ENCODE results near the gene ANKRD63.

ANKRD63 gene

DNA sequence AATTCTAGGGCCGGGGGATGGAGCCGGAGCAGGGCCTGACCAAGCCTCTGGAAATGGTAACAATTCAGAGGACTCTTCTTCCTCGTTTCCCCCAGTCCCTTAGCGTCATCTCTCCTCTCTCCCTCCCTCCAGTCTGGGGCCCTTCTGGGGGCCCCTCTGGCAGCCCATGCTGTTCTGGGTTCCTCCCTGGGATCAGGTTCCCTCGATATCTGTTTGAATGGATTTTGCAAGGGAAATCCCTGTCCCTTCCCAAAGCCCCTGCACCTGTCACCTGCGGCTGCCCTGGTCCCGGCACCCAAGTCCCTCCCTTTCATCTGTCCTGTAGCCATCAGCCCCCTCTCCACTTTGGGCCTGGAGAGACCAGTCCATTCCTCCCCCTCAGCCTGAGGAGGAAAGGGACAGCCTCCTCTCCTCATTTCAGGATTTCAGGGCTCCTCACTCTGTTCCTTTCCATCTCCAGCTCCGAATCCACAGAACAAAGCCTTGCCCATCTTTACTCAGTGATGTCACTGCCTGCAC lies 26.5 kb upstream of the ANKRD63 start:
- H3K4me1 Mint-ChIP-seq (ENCODE audit: low read depth in 2 of 2): peaks cover 53 to 55% of the 10 kb centered on the region in 2 donors
- H3K27ac Mint-ChIP-seq: peak overlapping the region; percentile 94 to 95
- H3K36me3 Mint-ChIP-seq (ENCODE audit: insufficient read depth): peaks cover 3% of the 10 kb centered on the region
- no peaks in the 10 kb centered on the region for H3K27me3 Mint-ChIP-seq
- H3K9me3 Mint-ChIP-seq: no peaks in the 10 kb centered on the region
- ATAC-seq (replicated peaks) (no peak), DNase-seq (no peak)
- H3K4me3 Mint-ChIP-seq: peak overlapping the region; percentile 98 to 99

DNA sequence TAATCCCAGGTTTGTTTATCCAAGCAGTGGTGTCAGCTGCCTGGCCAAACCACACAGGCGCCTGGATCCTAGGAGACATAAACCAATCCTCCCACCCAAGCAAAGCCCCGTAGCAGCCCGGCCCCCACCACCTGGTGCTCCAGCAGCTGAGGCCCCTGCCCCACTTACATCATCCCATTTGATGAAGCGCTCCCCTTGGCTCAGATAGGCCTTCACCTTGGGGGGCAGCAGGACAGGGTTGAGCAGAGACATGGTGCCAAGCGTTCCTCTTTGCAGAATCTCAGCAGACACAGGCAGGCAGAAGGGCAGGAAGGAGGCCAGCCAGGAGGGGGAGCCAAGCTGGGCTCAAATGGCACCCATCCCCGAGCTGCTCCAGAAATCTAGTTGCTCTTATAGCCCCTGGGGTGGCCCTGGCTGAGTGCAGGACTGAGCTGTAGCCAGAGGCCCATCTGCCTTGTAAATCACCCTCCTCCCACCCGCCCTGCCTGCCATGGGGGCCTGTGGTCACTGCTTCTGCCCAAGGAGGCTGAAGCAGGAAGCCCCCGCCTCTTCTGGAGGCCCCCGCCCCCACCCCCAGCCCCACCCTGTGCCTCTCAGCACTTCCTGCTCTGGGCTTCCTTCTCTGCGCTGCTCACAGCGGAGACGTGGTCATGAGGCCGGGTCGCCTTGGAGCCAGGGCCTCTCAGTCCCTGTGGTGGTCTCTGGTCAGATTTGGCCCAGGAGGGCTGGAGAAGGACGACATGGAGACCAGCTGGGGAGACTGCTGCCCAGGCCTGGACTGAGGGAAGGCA lies 24.8 kb upstream of the ANKRD63 start, which contains the start of gene PLCB2:
TSS of gene PLCB2 (minus strand) at position 515 of the 791 bp plus-strand sequence. CDS start at position 252, 263 bp downstream.
- H3K4me1 Mint-ChIP-seq (ENCODE audit: low read depth in 2 of 2): peaks cover 50 to 52% of the 10 kb centered on the region in 2 donors
- ATAC-seq (replicated peaks) (peak; percentile 78), DNase-seq (peak; percentile 59 to 74 (median 62))
- peak within 1 kb of the TSS; percentile 94 to 95 for H3K27ac Mint-ChIP-seq
- no peaks in the 10 kb centered on the region for H3K27me3 Mint-ChIP-seq
- peak within 1 kb of the TSS; percentile 98 to 99 for H3K4me3 Mint-ChIP-seq
- no peaks in the 10 kb centered on the region for H3K9me3 Mint-ChIP-seq
- H3K36me3 Mint-ChIP-seq (ENCODE audit: insufficient read depth): peaks cover 10% of the 10 kb centered on the region

DNA sequence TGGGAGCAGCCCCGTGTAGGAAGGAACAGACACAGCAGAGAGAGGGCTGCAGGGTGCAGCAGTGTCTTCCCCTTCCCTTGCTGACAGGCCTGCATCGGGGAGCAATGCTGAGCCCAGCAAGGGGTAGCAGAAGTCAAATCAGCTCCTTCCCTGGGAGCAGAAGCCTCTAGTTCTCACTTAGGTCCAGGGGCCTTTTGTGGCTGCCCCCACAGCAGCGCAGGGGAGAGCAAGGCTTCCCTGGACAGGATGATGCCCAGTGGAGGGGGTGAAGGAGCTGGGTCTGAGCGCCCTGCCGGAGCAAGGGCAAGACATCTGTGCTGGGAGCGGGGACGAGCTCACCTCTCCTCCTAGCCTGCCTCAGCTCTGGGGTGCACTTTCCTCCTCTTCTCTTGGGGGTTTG lies 24.0 kb upstream of the ANKRD63 start:
- Mint-ChIP-seq H3K4me3 (peak overlapping the region; percentile 98 to 99), H3K27me3 (no peaks in the 10 kb centered on the region), H3K27ac (peak overlapping the region; percentile 94 to 95), H3K9me3 (no peaks in the 10 kb centered on the region), H3K4me1 (ENCODE audit: low read depth in 2 of 2) (peaks cover 48 to 52% of the 10 kb centered on the region in 2 donors), H3K36me3 (ENCODE audit: insufficient read depth) (peaks cover 15% of the 10 kb centered on the region)
- DNase-seq (no peak), ATAC-seq (replicated peaks) (no peak)

DNA sequence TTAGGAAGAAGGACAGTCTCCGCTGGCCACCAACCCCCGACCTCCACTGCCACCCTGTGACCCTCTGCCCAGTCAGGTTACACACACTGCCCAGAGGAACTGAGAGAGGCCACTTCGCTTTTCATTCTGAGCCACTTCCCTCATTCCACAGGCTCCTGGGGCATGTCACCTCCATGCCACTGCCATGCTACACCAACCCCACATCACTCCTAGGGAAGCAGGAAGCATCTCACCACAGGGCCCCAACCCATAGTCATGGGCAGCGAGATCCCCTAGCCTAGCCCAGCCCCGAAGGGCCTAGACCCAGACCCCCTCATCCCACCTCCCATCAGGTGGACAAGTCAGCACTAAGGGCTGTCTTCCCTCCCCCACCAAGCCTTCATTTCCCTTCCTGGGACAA lies 23.5 kb upstream of the ANKRD63 start:
- peaks cover 48 to 52% of the 10 kb centered on the region in 2 donors for H3K4me1 Mint-ChIP-seq (ENCODE audit: low read depth in 2 of 2)
- H3K27ac Mint-ChIP-seq: peak overlapping the region; percentile 94 to 95
- H3K27me3 Mint-ChIP-seq: no peaks in the 10 kb centered on the region
- H3K9me3 Mint-ChIP-seq: no peaks in the 10 kb centered on the region
- ATAC-seq (replicated peaks): no peak
- peaks cover 20% of the 10 kb centered on the region for H3K36me3 Mint-ChIP-seq (ENCODE audit: insufficient read depth)
- DNase-seq: no peak
- H3K4me3 Mint-ChIP-seq: peak overlapping the region; percentile 98 to 99

DNA sequence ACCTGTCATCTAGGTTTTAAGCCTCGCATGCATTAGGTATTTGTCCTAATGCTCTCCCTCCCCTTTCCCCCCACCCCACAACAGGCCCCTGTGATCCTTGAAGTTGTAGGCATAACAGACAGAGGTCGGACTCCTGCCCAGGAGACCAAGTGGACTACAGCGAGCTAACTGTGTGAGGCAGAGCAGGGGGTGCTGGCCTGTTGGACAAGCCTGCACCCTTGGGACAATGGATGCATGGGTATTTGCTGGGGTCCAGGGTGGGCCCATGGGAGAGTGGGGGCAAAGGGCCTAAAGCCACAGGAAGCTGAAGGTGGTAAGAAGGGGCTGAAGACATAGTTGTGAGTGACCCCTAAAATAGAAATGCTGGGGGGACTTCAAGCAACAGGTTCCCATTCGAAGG lies 22.4 kb upstream of the ANKRD63 start:
- DNase-seq: no peak
- H3K36me3 Mint-ChIP-seq (ENCODE audit: insufficient read depth): peaks cover 28% of the 10 kb centered on the region
- H3K27ac Mint-ChIP-seq: peak overlapping the region in 1 of 2 donors; percentile 80
- H3K27me3 Mint-ChIP-seq: no peaks in the 10 kb centered on the region
- H3K4me1 Mint-ChIP-seq (ENCODE audit: low read depth in 2 of 2): peaks cover 50 to 52% of the 10 kb centered on the region in 2 donors
- ATAC-seq (replicated peaks): no peak
- H3K4me3 Mint-ChIP-seq: peak overlapping the region; percentile 13 to 99
- no peaks in the 10 kb centered on the region for H3K9me3 Mint-ChIP-seq

DNA sequence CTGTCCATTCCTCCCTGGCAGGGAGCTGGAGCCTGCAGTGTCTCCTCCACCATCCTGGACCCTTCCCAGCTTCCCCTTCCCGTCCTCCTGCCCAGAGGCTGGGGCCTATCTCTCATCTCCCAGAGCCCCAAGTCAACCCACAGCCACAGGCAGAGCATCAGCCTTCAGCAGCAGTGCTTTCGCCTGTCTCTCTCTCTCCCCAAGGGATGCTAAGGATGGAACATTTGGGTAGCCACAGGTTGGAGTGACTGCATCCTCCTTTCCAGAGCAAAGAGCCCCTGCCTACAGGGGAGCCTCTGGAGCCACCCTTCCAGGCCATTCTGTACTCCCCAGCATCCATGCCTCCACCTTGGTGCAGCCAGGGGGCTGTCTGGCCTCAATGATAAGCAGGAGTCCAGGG lies 20.7 kb upstream of the ANKRD63 start:
- H3K9me3 Mint-ChIP-seq: no peaks in the 10 kb centered on the region

DNA sequence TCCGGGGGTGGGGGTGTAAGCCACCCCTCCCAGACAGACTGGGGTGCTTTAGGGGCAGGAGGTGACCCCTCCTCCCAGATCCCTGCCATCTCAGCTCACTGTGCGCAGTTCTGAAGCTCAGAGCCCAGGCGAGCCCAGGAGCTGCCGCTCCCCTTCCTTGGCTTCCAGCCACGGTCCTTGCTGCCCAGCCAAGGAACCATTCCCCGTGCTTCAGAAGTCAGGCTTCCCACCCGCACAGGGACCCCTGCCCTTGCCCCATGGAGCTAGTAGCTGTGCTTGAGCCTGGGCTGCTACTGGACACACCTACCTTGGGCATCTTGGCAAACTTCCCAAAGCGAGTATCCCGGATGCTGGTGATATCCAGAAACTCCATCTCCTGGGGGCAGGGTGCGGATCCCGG lies 20.1 kb upstream of the ANKRD63 start:
- Mint-ChIP-seq H3K4me3 (no peak overlapping the region), H3K36me3 (ENCODE audit: insufficient read depth) (peaks cover 40% of the 10 kb centered on the region), H3K4me1 (ENCODE audit: low read depth in 2 of 2) (peaks cover 34% of the 10 kb centered on the region in 2 donors), H3K9me3 (no peaks in the 10 kb centered on the region), H3K27me3 (no peaks in the 10 kb centered on the region), H3K27ac (no peak overlapping the region)
- no peak for DNase-seq
- ATAC-seq (replicated peaks): no peak

More for the DNA sequence above, 20.7 kb upstream of the ANKRD63 start:
- peaks cover 36% of the 10 kb centered on the region in 2 donors for H3K4me1 Mint-ChIP-seq (ENCODE audit: low read depth in 2 of 2)
- no peaks in the 10 kb centered on the region for H3K27me3 Mint-ChIP-seq
- H3K4me3 Mint-ChIP-seq: no peak overlapping the region
- peaks cover 41% of the 10 kb centered on the region for H3K36me3 Mint-ChIP-seq (ENCODE audit: insufficient read depth)
- ATAC-seq (replicated peaks) (no peak), DNase-seq (no peak)
- peak overlapping the region; percentile 15 to 70 for H3K27ac Mint-ChIP-seq

DNA sequence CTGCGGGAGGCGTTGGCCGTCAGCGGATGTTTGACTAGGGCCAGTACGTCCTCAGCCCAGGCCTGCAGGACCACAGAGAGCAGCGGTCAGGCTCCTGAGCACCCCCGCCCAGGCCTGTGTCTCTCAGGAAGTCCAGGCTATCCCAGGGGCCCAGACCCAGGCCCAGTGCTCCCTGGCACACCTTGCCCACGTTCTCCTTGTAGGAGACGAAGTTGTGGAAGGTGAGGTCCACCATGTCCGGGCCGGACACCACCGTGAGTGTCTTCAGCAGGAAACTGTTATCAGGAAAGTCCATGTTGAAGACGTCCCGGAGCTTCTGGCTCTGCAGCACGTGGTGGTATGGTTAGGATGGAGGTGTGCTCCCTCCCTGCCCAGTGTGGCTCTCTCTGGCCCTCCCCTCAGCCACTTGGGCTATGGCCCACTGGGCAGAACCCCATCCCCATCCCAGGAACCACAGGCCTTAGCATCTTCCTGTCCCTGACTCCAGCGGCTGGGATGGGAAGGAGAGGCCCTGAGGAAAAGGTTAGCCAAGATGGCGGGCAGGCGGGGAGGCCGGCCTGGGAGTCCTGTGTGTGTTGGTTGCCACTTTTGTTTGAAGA lies 19.5 kb upstream of the ANKRD63 start:
- no peak overlapping the region for H3K4me3 Mint-ChIP-seq
- no peaks in the 10 kb centered on the region for H3K27me3 Mint-ChIP-seq
- ATAC-seq (replicated peaks) (no peak), DNase-seq (no peak)
- H3K4me1 Mint-ChIP-seq (ENCODE audit: low read depth in 2 of 2): peaks cover 32 to 34% of the 10 kb centered on the region in 2 donors
- no peaks in the 10 kb centered on the region for H3K9me3 Mint-ChIP-seq
- H3K27ac Mint-ChIP-seq: peak overlapping the region in 1 of 2 donors; percentile 64
- H3K36me3 Mint-ChIP-seq (ENCODE audit: insufficient read depth): peaks cover 39% of the 10 kb centered on the region

DNA sequence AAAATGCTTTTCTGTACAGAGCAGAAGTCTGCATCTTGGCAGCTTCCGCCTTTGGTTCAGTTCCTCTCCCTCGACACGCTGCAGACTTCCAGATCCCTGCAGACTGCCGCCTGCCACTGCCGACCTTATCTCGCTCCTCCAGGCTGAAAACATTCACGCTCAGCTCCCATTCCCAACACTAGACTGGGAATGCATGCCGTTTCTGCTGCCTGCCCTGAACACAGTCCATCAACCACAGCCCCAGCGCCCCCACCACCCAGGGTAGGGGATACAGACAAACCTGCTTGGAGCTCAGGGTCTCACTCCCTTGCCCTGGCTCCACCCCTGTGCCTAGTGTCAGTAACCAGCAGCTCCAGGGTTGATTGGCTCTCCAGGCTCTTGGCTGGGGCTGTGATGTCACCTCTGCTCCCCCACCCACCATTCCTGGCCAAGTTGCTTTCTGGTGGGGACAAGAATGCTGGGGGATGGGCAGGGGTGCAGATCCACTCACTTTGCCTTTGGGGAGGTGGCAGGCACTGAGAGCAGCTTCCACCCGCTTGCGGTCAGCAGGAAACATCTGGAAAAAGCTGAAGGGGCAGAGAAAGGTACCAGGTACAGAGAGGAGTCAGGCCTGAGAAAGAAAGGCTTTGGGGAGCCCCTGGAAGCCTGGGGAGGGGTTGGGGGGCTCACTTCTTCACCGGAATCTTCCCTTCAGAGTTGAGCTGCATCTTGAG lies 18.8 kb upstream of the ANKRD63 start:
- DNase-seq (no peak), ATAC-seq (replicated peaks) (no peak)
- H3K4me1 Mint-ChIP-seq (ENCODE audit: low read depth in 2 of 2): peaks cover 28 to 34% of the 10 kb centered on the region in 2 donors
- no peaks in the 10 kb centered on the region for H3K27me3 Mint-ChIP-seq
- no peaks in the 10 kb centered on the region for H3K9me3 Mint-ChIP-seq
- H3K4me3 Mint-ChIP-seq: no peak overlapping the region
- peaks cover 41% of the 10 kb centered on the region for H3K36me3 Mint-ChIP-seq (ENCODE audit: insufficient read depth)
- peak overlapping the region; percentile 41 to 64 for H3K27ac Mint-ChIP-seq

DNA sequence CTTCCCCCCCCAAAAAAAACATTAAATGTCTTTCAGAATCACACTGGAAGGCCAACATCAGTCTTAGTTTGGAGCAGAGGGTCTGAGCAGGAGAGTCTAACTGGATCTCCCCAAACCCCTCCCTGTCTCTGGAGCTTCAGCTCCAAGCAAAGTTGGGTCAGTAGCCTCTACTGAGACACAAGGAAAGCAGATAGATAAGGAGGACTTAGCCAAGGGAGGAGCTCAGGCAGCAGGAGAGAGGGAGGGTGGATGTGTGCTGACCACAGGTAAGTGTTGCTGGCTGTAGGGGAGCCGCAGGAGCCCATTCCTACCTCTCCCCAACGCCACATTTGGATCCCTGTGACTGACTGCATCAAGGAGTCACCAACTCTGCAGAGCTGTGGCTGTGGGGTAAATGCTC lies 17.9 kb upstream of the ANKRD63 start:
- H3K4me1 Mint-ChIP-seq (ENCODE audit: low read depth in 2 of 2): peaks cover 21 to 30% of the 10 kb centered on the region in 2 donors
- H3K27ac Mint-ChIP-seq: no peak overlapping the region
- H3K36me3 Mint-ChIP-seq (ENCODE audit: insufficient read depth): peaks cover 41% of the 10 kb centered on the region
- H3K27me3 Mint-ChIP-seq: no peaks in the 10 kb centered on the region
- H3K9me3 Mint-ChIP-seq: no peaks in the 10 kb centered on the region
- no peak for ATAC-seq (replicated peaks)
- DNase-seq: no peak
- no peak overlapping the region for H3K4me3 Mint-ChIP-seq

DNA sequence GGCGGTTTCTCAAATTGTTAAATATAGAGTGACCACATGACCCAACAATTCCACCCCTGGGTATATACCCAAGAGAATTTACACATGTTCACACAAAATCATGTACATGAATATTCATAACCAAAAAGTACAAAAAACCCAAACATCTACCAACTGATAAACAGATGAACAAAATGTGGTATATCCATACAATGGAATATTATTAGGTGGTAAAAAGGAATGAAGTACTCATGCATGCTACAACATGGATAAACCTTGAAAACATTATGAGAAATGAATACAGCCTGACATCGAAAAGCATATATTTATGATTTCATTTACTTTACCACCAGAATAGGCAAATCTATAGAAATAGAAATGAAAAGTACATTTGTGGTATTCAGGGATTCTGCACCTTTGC lies 17.5 kb upstream of the ANKRD63 start:
- Mint-ChIP-seq H3K36me3 (ENCODE audit: insufficient read depth) (peaks cover 41% of the 10 kb centered on the region), H3K4me3 (no peak overlapping the region), H3K27ac (no peak overlapping the region), H3K27me3 (no peaks in the 10 kb centered on the region), H3K4me1 (ENCODE audit: low read depth in 2 of 2) (peaks cover 21 to 30% of the 10 kb centered on the region in 2 donors), H3K9me3 (no peaks in the 10 kb centered on the region)
- ATAC-seq (replicated peaks) (no peak), DNase-seq (no peak)

DNA sequence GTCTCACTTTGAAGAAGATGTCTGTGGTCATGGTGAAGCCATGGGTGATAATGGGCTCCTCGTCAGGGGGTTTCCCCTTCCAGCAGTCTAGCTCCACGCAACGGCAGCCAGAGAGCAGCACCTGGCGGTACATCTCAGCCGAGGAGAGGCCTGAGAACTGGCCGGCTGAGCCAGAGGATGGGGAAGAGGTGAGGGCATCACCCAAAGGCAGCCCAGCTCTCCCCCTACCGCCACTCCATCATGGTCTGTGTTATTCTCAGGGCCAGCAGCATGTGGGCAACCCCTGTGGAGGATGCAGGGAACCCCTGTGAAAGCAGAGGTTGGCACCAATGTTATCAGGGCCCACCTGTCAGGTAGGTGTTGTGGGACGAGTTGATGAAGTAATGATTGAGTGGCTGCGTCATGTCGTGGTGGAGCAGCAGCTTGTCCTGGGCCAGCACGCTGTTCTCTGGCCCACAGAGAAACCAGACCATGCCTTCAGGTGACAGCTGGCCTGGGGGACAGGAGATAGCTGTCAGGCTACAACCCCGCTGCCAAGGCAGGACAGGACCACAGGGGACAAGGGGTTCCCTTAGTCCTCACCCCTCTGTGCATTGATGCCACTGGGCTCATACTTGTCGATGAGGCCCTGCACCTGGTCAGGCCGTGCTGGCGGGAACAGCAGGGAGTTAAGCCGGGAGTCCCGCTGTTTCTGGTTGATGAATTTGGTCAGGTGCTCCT lies 15.5 kb upstream of the ANKRD63 start:
- DNase-seq (no peak), ATAC-seq (replicated peaks) (no peak)
- Mint-ChIP-seq H3K4me1 (ENCODE audit: low read depth in 2 of 2) (peaks cover 7 to 10% of the 10 kb centered on the region in 2 donors), H3K36me3 (ENCODE audit: insufficient read depth) (peaks cover 33% of the 10 kb centered on the region), H3K4me3 (no peak overlapping the region), H3K27me3 (no peaks in the 10 kb centered on the region), H3K9me3 (no peaks in the 10 kb centered on the region), H3K27ac (no peak overlapping the region)

DNA sequence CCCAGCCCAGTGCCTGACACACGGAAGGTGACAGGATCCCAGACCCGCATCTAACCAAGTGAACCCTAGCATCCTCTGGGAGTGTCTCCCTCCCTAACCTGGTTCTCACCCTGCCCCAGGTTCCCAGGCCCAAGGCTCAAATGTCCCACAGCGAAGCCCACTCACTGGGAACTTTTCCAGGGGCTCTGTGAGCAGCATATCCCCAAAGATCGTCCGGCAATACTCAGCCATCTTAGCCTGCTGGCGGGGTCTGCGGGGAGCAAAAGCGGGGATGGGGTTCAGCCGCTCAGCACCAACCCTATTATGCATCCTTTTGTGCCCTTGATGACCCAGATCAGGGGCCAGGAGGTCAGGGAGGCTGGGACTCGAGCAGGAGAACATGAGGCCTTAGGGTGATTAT lies 14.5 kb upstream of the ANKRD63 start:
- Mint-ChIP-seq H3K9me3 (no peaks in the 10 kb centered on the region), H3K27ac (peak overlapping the region in 1 of 2 donors; percentile 68), H3K36me3 (ENCODE audit: insufficient read depth) (peaks cover 33% of the 10 kb centered on the region)

More for the DNA sequence above, 14.5 kb upstream of the ANKRD63 start:
- Mint-ChIP-seq H3K4me3 (no peak overlapping the region), H3K27me3 (no peaks in the 10 kb centered on the region), H3K4me1 (ENCODE audit: low read depth in 2 of 2) (peaks cover 7 to 8% of the 10 kb centered on the region in 2 donors)
- ATAC-seq (replicated peaks) (no peak), DNase-seq (no peak)
